GM10266 (cell line): ENCODE results near the gene LRRC46.

ENCODE experiments used
- DNase-seq: peaks from one replicate; pipeline ENCODE4 v3.0.0; 2012; ENCODE audit errors: extremely low spot score
- CTCF ChIP-seq: IDR thresholded peaks from 2 replicates; pipeline ENCODE4 v1.5.1; 2012; ENCODE audit warnings: mild to moderate bottlenecking, low read depth; ENCODE audit not compliant: control insufficient read depth, insufficient read depth; ENCODE audit errors: missing control alignments

LRRC46 gene

DNA sequence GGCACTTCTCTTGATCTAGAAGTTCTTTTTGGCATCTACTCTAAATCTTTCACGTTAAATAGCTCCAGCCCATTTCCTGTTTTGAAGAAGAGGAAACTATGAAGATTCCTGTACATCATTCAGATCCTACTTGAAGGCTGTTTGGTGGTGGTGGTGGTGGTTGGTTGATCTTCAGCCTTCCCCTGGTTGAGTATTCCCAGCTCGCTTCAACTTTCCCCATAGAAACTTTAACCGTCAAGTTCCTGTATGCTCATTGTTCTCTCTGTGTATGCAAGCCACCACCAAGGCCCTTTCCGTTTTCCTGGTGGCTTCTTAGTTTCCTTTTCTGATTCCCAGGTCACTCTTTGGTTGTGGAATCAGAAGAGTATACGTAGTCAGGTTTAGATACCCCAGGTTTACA is 3.3 kb downstream of the LRRC46 start:
- no peak for DNase-seq
- no peak for TF ChIP-seq CTCF

- no peak for DNase-seq
- no peak for TF ChIP-seq CTCF
Observed at GRCh38 chr17:47836601-47837000, 5.1 kb downstream of the LRRC46 start.

- no peak for DNase-seq
- TF ChIP-seq CTCF, result no peak
Observed at GRCh38 chr17:47837401-47838039, 6.0 kb downstream of the LRRC46 start.

DNA sequence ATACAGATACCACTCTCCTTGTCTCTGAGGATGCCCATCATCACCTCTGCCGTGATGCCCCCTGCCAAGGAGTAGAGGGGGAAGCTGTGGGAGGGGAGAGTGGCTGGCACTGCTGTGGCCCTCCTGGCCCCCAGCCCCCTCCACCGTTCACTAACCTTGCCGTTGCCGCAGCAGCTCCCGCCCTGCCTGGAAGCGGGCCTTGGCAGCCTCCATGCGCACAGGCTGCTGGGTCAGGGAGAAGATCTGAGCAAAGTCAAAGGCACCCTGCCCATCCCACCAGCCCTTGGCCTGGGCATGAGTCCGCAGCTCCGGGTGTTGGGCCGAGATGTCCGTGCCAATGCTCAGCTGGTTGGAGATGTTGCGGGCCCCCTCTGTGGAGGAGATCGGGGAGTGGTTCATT is 7.2 kb downstream of the LRRC46 start:
- no peak for DNase-seq
- TF ChIP-seq CTCF, result no peak

GRCh38 chr17:47839071-47839470 is 7.6 kb downstream of the LRRC46 start:
- TF ChIP-seq CTCF, result no peak
- no peak for DNase-seq

GRCh38 chr17:47840001-47840741 is 8.7 kb downstream of the LRRC46 start:
- DNase-seq, result no peak
- TF ChIP-seq CTCF, result no peak

- TF ChIP-seq CTCF, result peak; percentile 97
- DNase-seq, result peak; percentile 91
Observed at GRCh38 chr17:47840742-47841487, 9.4 kb downstream of the LRRC46 start, which contains the start of gene SCRN2. Gene SCRN2, minus strand, starts transcription at chr17:47841273. Its CDS starts 430 bp downstream, at chr17:47840843.
